NCI-H446 treated with DMSO at 0.1 percent for 48 hours (cell line): ENCODE measurements around the gene LIM2.

Experiments used
- DNase-seq: peaks from one replicate; lab custom pipeline; 2025; lab: John Stamatoyannopoulos, UW

LIM2 gene

DNA sequence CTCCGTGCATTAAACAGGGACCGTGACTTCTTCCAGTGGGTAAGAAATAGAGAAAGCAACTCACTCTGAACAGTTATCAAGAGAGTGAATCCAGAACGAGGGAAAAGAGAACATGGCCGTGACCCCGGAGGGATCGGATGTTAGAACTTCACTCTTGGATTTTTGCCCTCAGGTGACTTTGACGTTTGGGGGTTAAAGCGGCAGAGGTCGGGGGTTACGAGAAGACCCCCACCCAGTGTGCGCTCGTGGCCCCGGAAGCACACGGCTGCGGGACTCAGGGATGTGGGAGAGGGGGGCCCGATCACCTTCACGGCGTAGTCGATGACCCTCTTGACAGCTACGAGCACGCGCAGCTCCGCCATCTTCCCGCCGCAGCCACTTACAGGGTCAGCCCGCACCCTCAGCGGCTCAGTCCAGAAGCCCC is 21.8 kb downstream of the LIM2 start, which contains the start of gene ETFB:
ETFB (minus strand) TSS at position 424 of the 424 bp plus-strand sequence; CDS start at position 362, 62 bp downstream.
- DNase-seq, result no peak

DNA sequence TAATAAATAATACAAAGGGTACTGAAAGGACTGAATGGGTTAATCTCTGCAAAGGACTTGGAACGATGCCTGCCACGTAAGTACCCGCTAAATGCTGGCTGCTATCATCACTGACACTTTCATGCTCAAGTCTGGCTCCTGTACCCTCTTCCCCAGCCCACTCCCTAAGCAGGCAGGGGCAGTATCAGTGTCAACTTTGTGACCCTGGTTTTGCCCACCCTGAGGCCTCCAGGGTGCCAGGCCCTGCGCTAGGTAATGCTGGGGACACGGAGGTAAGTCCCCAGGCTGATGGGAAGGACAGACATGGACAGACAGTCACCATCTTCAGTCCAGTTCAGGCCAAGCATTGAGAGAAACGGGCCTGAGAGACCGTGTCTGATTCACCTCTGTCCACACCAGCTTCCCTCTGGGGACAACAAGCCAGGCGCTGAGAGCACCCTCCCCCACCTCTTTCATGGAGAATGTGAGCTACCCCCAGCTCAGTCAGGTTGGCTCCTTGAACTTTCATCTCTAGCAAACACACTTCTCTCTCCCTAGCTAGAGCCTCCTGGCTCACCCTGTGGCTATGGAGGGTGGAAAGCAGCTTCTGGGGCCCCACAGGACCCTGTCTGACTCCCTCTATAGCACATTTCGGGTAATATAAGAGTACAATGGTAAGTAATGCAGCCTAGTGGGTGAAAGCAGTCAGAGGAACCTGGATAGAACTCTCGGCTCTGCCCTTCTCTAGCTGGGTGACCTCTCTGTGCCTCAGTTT is 22.4 kb downstream of the LIM2 start:
- DNase-seq, result no peak

DNA sequence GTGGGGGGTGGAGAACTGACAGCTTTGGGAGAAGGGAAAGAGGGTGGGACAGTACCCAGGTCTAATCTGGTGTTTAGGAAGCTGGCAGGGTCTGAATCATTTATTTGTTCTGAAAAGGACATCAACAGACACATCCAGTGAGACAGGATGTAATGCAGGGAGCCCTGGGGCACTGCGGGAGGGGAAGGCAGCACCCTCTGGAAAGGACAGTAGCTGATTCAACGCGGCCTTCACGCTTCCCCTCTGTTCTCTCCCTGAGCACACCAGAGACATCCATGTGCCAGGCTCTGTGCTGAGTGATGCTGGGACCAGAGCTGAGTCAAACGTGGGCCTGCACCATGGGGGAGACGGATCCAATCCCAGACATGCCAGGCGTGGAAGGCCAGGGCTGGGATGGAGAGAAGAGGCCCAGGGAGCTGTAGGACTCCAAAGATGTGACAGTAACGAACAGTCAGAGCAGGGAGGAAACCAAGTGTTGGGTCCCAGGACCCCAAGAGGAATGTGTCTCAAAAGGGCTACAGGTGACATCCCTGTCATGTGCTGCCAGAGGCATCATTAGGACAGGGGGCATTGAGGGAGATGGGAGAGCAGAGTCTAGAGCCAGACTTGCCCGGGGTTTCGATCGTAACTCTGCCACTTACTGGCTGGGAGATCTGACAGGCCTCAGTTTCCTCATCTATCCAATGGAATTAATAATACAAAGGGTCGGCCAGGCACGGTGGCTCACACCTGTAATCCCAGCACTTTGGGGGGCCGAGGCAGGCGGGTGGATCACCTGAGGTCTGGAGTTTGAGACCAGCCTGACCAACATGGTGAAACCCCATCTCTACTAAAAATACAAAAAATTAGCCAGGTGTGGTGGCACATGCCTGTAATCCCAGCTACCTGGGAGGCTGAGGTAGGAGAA is 23.3 kb downstream of the LIM2 start:
- no peak for DNase-seq

DNA sequence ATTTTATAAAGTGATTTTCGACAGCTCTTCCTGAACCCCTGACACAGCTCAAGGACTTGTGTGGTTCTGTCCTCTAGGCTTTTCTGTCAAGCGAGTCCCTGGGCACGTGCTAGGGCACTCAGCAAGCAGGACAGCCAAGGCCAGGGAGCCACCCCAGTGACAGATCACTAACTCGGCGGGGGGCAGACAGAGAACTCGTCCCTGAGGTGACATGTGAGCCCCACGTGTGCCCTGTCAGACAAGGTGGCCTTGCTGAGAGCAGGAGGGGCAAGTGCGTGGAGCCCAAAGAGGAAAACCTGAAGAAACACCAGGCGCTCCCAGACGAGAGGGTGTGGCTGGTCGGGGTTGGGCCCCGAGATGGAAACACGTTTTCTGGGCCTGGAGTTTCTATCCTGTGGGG is 26.5 kb downstream of the LIM2 start:
- no peak for DNase-seq

DNA sequence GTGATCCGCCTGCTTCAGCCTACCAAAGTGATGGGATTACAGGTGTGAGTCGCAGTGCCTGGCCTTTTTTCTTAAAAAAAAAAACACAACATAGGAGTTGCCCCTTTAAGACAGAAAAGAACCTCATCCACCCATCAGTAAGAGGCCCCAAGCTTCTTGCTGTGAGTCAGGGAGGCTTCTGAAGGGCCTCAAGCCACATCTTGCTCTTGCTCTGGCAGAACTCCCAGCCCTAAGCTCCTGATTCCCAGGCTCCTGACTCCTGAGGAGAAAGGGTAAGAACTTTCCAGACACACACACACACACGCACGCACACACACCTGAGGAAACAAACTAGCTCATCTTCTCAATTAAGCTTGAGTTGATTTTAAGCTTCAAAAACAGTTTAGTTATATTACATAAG is 28.5 kb downstream of the LIM2 start:
- no peak for DNase-seq

DNA sequence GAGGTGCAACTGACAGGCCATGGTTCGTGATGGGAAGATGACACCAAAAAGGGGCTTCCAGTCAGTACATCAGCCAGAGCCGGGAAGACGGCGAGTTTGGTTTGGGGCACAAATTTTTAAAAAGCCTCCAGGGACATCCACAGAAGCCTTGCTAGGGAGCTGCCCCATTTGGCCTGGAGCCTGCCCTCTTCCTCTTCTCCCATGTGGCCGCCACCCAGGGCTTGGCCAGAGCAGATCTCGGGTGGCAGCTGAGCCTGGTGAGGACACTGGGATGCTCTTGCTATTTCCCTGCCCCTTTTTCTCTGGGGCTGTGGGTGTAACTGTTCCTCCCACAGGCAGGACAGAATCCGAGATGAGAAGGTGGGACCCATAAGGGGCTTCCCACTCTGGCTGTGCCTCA is 29.8 kb downstream of the LIM2 start:
- DNase-seq, result no peak

DNA sequence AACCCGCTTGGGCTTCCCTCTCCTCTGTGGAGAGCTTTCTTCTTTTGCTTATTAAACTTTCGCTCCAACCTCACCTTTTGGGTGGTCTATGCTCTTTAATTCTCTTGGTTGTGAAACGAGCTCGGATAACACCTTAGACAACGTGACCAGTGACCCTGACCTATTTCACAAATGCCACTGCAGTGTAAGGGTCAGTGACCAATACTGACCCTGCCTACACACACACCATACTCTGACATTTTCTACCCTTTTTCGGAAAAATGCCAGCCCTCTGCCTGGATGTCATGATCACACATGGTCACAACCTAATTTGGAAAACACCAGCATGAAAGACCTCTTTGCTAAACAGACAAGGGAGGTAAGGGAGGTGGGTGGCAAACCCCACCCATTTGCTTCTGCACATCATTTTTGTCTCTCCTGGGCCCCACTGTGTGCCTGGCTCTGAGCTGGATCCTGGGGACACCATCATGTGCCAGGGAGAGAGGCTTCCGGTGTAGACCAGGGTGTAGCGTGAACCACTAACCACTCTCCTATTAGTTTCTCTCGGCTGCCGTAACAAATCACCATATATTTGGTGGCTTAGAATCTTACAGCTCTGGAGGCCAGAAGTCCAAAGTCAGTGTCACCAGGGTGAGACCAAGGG is 31.5 kb downstream of the LIM2 start:
- DNase-seq, result no peak

DNA sequence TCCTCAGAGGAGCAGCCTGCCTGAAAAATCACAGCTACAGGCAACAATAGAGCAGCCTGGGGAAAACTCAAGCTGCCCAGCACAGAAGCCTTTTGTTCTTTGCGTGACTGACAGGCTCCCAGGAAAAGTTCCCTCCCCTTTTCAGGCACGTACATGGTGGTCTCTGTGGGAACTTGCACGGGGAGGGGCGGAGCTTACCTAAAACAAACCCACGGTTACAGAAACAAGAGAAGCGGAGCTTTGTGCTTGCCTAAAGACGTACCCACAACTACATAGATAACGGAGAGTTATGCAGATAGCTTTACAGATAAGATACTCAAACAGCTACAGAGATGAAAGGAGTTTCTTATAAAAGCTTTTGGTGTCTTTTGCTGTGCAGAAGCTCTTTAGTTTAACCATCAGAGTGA is 33.0 kb downstream of the LIM2 start:
- DNase-seq, result no peak

DNA sequence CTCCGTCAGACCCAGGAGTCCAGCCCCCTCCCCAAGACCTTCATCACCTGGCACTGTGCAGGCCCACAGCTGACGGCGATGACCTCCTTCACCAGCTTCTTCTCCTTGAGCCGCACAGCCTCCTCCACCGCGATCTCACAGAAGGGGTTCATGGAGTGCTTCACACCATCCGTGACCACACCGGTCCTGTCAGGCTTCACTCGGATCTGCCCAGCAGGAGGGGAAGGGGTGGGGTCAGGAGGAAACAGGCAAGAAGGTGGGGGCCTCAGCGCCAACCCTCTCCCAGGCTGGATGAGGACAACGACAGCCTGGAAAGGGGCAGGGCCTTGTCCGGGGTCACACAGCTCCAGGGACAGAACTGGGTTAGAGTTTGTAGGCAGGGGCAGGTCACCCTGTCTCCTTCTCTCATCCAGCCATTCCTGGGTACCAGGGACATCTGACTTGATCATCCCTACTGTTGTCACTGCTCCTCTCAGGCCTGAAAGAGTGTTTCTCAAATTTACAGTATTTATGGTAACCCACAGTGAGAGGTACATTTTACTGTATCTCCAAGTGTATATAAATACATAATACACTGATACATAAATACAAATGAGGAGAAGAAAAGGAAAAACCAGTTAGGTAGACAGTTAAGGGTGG is 33.6 kb downstream of the LIM2 start:
- DNase-seq, result no peak

DNA sequence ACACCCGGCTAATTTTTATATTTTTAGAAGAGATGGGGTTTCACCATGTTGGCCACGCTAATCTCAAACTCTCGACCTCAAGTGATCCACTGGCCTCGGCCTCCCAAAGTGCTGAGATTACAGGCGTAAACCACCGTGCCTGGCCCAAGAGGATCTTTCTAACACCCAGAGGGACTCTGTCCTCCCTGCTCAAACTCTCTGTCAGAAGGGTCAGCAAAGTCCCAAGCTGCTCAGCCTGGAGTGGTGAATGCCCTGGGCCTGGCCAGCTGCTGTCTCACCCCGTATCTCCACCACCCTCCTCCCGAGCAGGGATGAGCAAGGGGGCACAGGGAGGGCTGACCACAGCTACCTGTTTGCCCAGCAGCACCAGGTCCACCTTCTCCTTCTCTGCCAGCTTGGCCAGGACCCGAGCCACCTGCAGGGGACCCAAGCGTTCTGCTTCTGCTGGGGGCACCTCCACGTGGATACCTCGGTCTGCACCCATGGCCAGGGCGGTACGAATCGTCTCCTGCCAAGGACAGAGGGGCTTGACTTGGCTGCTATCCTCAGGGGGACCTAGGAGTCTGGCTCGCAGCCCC is 34.9 kb downstream of the LIM2 start:
- no peak for DNase-seq

DNA sequence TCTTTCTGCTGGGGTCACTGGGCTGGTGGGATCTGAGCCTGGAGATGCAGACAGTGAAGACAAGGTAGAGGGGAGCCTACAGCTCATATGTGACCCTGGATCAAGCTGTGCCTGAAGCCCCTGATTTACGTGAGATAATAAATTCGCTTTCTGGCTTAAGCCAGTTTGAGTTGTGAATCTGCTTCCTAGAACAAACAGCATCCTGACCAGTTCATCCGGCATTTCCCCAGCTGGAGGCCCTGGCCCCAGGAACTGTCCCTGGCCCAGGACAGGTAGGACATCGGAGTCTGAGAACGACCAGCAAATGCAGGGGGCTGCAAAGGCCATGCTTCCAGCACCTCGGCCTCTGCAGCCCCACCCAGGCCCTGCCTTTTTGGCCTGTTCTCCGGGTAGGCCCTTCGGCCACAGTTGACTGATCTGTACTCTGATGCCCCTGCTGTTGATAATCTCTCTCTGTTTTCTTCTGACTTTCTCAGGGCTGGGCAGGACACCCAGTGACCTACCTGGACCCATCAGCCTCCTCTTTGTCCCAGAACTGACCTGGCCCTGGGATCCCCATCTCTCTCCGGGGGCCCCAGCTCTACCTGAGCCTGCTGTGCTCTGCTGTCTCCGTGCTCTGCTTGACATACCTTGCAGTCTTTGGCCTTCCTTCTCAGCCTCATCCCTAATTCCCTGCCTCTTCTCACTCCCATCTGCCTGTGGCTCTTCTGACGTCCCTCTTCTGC is 36.3 kb downstream of the LIM2 start:
- no peak for DNase-seq

DNA sequence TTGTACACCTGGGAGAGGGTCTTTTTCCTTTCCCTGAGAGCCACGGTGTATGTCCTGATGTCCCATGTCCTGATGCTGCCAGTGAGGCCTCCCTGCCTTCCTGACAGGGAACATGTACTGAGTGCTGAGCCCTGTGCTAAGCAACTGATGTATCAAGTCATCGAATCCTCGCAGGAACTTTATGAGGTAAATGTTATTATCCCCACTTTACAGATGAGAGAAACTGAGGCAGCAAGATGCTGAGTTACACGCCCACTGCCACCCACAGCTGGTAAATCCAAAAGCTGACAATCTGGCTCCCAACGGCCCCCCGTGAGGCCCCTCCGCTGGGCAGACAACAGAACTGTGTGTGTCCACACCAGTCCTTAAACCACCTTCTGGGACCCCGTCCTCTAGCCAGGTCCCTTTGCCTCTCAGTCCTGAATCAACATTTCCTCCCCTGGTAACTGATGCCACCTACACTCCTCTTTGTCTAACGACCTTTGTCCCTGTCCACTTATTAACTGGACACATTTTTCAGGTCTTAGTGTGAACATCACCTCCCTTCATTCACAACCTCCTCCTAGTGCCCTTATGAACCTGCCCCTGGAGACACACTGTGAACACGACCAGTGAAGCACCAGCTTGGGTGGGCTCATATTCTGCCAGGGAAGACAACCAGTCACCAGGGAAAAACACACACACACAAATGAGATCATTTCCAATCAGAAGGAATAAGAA is 40.4 kb downstream of the LIM2 start:
- no peak for DNase-seq

DNA sequence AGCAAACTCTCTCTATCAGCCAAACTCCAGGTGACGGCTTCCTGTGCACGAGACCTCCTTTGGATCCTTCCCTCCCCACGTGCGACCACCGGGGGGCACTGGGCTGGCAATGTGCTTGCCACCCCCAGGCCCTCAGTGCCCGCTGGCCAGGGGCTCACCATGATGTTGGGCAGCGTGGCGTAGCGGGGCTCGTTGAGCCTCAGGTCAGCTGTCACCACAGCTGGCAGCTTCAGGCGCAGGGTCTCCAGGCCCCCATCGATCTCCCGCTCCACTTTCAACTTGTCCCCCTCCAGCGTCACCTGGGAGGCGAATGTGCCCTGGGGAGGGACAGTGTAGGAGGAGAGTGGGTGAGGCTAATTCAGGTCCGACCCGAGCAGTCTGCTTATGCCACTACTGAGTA is 41.0 kb downstream of the LIM2 start:
- no peak for DNase-seq

DNA sequence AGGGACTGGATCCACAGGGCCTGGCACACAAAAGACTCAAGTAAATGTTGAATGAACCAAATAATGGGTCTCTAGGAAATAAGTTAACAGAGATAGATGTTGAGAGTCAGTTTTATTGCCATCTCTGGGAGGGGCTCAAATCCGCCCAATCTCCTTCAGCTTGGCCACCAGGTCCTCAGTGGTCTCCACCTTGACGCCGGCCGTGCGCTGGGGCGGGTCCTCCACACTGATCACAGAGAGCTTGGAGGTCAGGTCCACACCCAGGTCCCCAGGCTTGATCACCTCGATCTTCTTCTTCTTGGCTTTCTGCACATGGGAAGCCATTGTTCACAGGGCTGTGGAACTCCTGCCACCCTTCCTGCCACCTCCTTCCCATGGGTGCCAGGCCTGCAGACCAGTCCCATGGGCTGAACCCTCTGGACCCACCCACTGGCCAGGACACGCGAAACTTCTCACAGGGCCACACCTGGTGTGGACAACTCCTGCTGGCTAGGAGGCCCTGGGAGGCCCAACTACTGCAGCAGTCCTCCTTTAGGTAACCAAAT is 42.6 kb downstream of the LIM2 start:
- no peak for DNase-seq

DNA sequence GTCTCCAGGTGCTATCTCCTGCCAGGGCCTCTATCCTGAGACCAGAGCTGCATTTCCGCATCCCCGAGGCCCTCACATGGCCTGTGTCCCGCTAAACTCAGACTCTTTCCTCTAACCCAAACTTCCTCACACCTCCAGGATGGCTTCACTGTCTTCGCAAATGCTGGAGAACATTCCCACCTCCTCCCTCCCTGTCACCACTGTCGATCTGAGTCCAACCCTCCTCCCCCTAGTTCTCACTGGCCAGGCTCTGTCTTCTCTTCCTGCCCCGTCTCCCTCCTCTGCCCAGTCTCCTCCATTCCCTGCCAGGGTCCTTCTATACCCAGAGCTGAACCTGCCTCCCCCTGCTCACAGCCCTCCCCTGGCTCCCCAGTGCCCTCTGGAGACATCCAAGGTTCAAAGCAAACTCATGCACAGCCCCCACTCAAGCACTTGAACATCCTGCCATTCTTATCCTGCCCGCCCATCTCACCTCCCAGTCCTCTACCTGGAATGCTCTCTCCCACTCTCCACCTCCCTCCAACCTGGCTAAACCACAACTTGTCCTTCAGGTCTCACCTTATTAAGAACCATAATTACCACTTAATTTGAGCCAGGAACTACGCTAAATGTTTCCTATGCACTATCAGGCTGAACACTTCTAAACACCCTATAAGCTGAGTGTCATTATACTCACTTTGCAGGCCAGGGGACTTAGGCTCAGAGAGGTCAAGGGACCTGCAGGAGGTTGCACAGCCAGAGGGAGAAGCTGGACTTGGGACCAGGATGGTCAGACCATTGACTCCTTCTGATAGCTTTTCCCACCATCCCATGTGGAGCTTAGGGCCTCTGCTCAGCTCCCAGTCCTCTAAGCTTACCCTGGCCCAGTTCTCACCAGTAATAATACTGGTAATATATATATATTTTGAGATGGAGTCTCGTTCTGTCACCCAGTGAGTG is 44.9 kb downstream of the LIM2 start:
- DNase-seq, result no peak

DNA sequence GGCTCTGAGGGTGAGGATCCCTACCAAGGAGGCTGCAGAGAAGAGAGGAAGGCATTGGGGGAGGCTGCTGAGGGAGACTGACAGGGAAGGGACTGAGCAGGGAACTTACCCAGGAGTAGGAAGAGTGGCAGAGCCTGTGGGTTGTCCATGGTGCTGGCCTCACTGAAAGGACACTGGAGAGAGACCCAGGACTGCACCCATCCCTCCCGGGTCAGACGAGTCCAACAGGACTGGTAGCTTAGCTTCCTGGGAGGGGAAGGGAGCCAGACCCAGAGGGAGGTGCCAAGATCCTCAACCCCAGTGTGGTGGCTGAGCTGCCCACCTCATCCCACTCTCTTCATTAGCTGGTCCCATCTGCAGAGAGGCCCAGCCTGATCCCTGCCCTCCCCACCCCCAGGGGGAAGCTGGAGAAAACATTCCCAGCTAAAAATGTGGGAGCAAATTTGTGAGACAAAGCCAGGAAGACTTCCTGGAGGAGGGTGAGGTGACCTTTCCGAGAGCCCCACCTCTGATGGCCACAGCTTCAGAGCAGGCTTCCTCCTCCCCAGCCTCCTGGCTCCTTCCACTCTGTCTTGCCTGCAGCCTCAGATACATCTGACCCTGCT is 45.7 kb downstream of the LIM2 start, which contains the start of gene VSIG10L:
VSIG10L (minus strand) TSS at position 164 of the 605 bp plus-strand sequence; CDS start at position 149, 15 bp downstream.
- DNase-seq, result no peak

DNA sequence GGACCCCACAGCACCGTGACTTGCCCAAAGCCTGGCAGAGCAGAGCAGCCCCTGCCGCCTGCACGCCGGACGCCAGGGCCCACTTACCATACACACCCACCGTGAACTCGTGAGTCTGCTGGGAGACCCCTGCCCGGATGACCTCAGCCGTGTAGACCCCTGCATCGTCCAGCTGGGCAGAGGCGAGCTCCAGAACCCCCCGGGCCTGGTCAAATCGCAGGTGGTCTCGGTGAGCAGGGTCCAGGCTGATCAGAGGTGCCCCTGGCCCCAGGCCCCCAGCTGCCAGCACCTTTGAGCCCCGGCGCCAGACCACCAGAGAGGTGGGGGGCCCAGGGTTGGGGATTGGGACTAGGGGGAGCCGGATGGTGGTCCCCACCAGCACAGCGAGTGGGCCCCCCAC is 46.7 kb downstream of the LIM2 start:
- DNase-seq, result no peak
